Left ventricle myocardium inferior (tissue), 1 donor: ENCODE measurements around the gene GAS2L1. TPM values are rescaled to one million over a fixed set of nuclear protein-coding genes. Genes with fewer than 3 reads are reported as not detected.

ENCODE experiments used
- DNase-seq: peaks from one replicate; pipeline ENCODE4 v3.0.0-alpha.2; 2020
- H3K27ac ChIP-seq: fragments of 200-600 bp; replicated peaks from 2 replicates; pipeline ENCODE4 v1.8.0; 2021
- H3K27me3 ChIP-seq: fragments of 200-600 bp; 2 replicates; pipeline ENCODE4 v1.8.0; 2021; ENCODE audit warnings: low read depth
- H3K36me3 ChIP-seq: fragments of 200-600 bp; 2 replicates; pipeline ENCODE4 v1.8.0; 2021
- H3K4me1 ChIP-seq: fragments of 200-600 bp; 2 replicates; pipeline ENCODE4 v1.8.0; 2021
- H3K4me3 ChIP-seq: fragments of 200-600 bp; 2 replicates; pipeline ENCODE4 v1.8.0; 2021; ENCODE audit warnings: mild to moderate bottlenecking, moderate library complexity
- H3K9me3 ChIP-seq: fragments of 200-600 bp; replicated peaks from 2 replicates; pipeline ENCODE4 v1.8.0; 2021
- intact Hi-C: fragments of 100-400 bp; cut with micrococcal nuclease; formaldehyde crosslinking; loops from one replicate; pipeline ENCODE4 v1.11.0; 2022
- total RNA-seq: library from RNA; stranded (reverse); fragmentation: NEBNext Ultra II Directional; extraction: Animal tissue kit (Norgen Biotek cat#: 25700); gene quantifications from one replicate; pipeline ENCODE4 v1.2.1, GENCODE V29; 2021
- TF ChIP-seq, protein P1 (sequence below): fragments of 200-600 bp; IDR thresholded peaks from 2 replicates; pipeline ENCODE4 v1.8.0; 2021; ENCODE audit warnings: antibody characterized with exemption, mild to moderate bottlenecking, borderline replicate concordance
- donor health status: DM: no; HTN: yes; CAD: no; lungs with severe emphysema.

The GAS2L1 gene
- total RNA-seq, 1 donor from 2014 or later, result 22.4 TPM

DNA sequence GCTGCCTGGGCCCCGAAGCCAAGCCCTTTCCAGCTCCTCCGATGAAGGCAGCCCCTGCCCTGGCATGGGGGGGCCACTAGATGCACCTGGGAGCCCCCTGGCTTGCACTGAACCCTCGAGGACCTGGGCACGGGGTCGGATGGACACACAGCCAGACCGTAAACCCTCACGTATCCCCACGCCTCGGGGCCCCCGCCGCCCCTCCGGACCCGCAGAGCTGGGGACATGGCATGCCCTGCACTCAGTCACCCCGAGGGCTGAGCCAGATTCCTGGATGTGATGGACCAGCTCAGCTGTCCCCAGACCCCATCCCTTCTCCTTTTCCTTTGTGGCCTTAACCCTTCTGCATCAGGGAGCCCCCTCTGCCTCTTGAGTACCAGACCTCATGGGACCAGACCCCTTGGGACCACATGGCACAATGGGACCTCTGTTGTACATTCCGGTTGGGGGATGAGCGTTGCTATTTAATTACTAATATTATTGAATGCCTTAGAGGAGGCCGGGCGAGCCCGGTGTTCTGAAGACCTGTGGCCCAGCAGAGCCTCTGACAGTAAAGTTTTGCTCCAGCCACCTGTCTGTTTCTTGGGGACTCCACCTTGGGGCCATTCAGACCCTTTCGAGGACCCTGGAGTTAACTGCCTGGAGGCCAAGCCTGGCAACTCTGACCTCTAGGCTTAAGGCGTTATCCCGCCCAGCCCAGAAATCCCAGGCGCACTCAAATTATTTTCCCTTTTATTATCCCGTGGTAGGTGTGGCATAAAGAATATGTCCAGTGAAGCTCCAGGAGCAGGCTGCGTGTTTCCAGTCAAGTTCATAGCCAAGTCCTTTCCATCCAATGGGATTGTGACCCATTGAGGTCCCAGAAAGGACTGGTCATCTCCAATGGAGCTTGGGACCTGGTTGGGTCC is 6.0 kb downstream of the GAS2L1 start:
- DNase-seq, result no peak
- H3K27ac ChIP-seq, result peak overlapping the region; percentile 97
- H3K27me3 ChIP-seq, result peaks cover 34% of the 10 kb centered on the region
- H3K36me3 ChIP-seq, result no peaks in the 10 kb centered on the region
- peaks cover 86% of the 10 kb centered on the region for H3K4me1 ChIP-seq
- no peak overlapping the region for H3K4me3 ChIP-seq
- intact Hi-C loops, result no loop called here
- no peaks in the 10 kb centered on the region for H3K9me3 ChIP-seq
- TF ChIP-seq, protein P1, sequence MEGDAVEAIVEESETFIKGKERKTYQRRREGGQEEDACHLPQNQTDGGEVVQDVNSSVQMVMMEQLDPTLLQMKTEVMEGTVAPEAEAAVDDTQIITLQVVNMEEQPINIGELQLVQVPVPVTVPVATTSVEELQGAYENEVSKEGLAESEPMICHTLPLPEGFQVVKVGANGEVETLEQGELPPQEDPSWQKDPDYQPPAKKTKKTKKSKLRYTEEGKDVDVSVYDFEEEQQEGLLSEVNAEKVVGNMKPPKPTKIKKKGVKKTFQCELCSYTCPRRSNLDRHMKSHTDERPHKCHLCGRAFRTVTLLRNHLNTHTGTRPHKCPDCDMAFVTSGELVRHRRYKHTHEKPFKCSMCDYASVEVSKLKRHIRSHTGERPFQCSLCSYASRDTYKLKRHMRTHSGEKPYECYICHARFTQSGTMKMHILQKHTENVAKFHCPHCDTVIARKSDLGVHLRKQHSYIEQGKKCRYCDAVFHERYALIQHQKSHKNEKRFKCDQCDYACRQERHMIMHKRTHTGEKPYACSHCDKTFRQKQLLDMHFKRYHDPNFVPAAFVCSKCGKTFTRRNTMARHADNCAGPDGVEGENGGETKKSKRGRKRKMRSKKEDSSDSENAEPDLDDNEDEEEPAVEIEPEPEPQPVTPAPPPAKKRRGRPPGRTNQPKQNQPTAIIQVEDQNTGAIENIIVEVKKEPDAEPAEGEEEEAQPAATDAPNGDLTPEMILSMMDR, result no peak

DNA sequence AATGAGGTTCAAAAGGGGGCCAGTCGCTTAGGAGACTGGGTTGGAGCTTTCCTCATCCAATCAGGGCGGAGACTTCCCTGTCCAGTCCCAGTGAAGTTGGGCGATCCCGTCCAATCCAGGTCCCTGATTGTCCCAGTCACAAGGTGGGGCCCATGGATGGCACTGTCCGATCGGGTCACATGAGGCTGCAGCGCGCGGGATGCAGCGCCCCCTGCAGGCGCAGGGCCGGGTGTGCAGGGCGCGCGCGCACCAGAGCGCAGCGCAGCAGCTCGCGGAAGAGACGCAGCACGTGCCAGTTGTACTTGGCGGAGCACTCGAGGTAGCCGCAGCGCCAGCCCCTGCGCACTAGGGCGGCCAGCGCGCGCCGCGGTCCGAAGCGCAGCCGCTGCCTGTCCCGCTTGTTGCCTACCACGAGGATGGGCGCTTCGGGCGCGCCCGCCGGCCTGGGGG is 6.7 kb downstream of the GAS2L1 start:
- Histone ChIP-seq H3K9me3 (no peaks in the 10 kb centered on the region), H3K36me3 (no peaks in the 10 kb centered on the region), H3K27ac (peak overlapping the region; percentile 97), H3K4me3 (peak overlapping the region; percentile 67), H3K27me3 (peaks cover 34% of the 10 kb centered on the region), H3K4me1 (peaks cover 79% of the 10 kb centered on the region)
- DNase-seq, result no peak
- TF ChIP-seq, protein P1, result peak; percentile 69
- intact Hi-C loops, result no loop called here

DNA sequence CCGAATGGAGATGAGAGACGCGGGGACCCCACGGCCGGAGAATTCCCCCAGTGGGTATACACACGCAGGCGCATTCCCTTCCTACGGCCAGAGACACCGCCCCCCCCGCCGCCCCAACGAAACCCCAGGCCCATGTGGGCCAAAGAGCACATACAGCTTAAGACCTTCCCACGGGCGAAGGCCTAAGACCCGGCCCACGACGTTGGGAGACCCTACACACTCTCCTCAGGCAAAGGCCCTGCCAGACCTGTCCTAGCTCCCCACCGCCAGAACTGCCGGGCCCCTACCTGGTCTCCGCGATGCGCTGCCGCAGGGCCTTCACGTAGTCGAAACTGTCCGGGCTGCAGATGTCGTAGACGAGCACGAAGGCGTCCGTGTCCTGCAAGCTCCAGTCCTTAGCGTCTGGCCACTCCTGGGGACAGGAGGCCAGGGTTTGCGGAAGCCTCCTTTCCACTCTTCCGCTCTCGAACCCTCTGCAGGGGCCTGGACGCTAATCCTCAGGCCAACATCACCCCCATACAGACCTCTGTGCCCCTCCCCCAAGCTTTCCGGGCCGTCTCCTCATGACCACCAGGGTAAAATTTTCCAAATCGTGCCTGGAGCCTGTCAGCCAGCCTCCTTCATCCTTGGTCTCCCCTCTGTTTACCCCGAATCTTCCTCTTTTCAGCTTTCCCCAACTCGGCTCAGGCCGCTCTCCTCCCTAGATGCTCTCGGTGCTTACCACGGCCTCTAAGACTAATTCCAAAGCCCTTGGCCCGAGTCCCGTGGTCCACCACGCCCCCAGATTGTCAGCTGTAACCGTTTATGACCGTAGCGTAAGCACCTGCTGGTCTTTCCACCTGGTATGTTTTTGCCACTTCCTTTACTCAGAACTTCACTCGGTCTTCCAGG is 7.4 kb downstream of the GAS2L1 start:
- Histone ChIP-seq H3K4me1 (peaks cover 73% of the 10 kb centered on the region), H3K9me3 (no peaks in the 10 kb centered on the region), H3K36me3 (no peaks in the 10 kb centered on the region), H3K27me3 (peaks cover 34% of the 10 kb centered on the region), H3K4me3 (peak overlapping the region; percentile 67), H3K27ac (no peak overlapping the region)
- DNase-seq, result no peak
- TF ChIP-seq, protein P1, result no peak
- intact Hi-C loops, result no loop called here

DNA sequence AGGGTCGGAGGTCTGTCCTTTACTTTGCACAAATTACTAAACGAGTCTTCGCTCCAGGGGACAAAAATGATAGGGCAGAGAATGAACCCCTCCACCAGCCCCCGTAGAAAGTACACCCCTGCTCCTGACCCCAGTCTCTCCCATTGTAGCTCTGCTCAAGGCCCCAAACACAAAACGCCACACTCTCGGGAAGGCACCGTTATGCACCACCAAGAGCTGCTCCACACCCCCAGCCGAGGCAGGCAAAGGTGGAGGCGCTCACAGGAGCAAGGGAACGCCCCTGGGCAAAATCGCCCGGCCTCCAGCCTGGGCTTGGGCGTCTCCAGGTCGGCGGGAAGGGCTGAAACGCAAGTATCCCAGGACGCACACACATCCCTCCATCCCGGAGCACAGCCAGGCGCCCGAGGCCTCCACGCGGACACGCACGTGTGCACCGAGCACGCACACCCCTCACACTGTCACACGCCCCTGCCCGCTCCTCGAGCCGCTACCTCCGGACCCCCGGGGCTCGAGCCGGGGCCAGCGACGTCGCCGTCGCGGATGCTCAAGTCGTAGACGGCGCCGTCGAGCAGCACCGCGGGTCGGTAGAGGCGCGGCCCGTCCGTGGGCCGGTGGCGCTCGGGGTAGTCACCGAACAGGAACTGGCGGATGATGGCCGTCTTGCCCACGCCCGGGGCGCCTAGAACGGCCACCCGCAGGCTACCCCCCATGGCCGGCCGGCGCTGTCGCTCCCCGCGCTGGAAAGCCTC is 8.3 kb downstream of the GAS2L1 start:
- intact Hi-C loops, result no loop called here
- H3K4me3 ChIP-seq, result peak overlapping the region; percentile 67
- TF ChIP-seq, protein P1, result no peak
- H3K27me3 ChIP-seq, result peaks cover 34% of the 10 kb centered on the region
- no peaks in the 10 kb centered on the region for H3K9me3 ChIP-seq
- H3K36me3 ChIP-seq, result no peaks in the 10 kb centered on the region
- DNase-seq, result no peak
- peak overlapping the region; percentile 44 for H3K27ac ChIP-seq
- H3K4me1 ChIP-seq, result peaks cover 64% of the 10 kb centered on the region
